Effector memory CD4-positive, alpha-beta T cell (primary cell): Measurements from ENCODE around the gene KRTAP10-7.

Source experiments
- DNase-seq, 3 donors: peaks; one replicate each; pipeline ENCODE4 v3.0.0-alpha.2; 2020
- H3K27ac ChIP-seq: 2 replicates; pipeline ENCODE4 v1.7.0; 2013; ENCODE audit warnings: mild to moderate bottlenecking, low read length, moderate library complexity; ENCODE audit not compliant: insufficient read depth, poor library complexity, severe bottlenecking
- H3K27me3 ChIP-seq: replicated peaks from 2 replicates; pipeline ENCODE4 v1.7.0; 2013; ENCODE audit warnings: mild to moderate bottlenecking, low read length; ENCODE audit not compliant: insufficient read depth, control insufficient read depth, poor library complexity, severe bottlenecking
- H3K36me3 ChIP-seq: 2 replicates; pipeline ENCODE4 v1.7.0; 2013; ENCODE audit warnings: mild to moderate bottlenecking, low read length, moderate library complexity; ENCODE audit not compliant: control insufficient read depth, insufficient read depth
- H3K4me1 ChIP-seq: 2 replicates; pipeline ENCODE4 v1.7.0; 2013; ENCODE audit warnings: low read length, mild to moderate bottlenecking; ENCODE audit not compliant: control insufficient read depth, insufficient read depth, poor library complexity, severe bottlenecking
- H3K4me3 ChIP-seq: 2 replicates; pipeline ENCODE4 v1.7.0; 2013; ENCODE audit warnings: low read length, low read depth, mild to moderate bottlenecking; ENCODE audit not compliant: insufficient read depth, poor library complexity, severe bottlenecking
- H3K9me3 ChIP-seq: 2 replicates; pipeline ENCODE4 v1.7.0; 2013; ENCODE audit warnings: mild to moderate bottlenecking, low read length, moderate library complexity; ENCODE audit not compliant: control insufficient read depth

The KRTAP10-7 gene

GRCh38 chr21:44558695-44559094 is 41.7 kb upstream of the KRTAP10-7 start, which contains the start of gene KRTAP10-3:
TSS of gene KRTAP10-3 (minus strand) at chr21:44558795. CDS start at chr21:44558715, 80 bp downstream.
- Histone ChIP-seq H3K27me3 (no peaks in the 10 kb centered on the region), H3K27ac (no peak within 1 kb of the TSS), H3K4me1 (no peaks in the 10 kb centered on the region), H3K4me3 (no peak within 1 kb of the TSS), H3K9me3 (no peaks in the 10 kb centered on the region), H3K36me3 (no peaks in the 10 kb centered on the region)
- no peak for DNase-seq

GRCh38 chr21:44564099-44564498 is 36.3 kb upstream of the KRTAP10-7 start:
- no peak for DNase-seq
- no peak overlapping the region for H3K27ac ChIP-seq

GRCh38 chr21:44564886-44565598 is 35.4 kb upstream of the KRTAP10-7 start:
- Histone ChIP-seq H3K4me1 (no peaks in the 10 kb centered on the region), H3K36me3 (no peaks in the 10 kb centered on the region), H3K27ac (no peak overlapping the region), H3K9me3 (no peaks in the 10 kb centered on the region), H3K27me3 (no peaks in the 10 kb centered on the region), H3K4me3 (no peak overlapping the region)
- no peak for DNase-seq

More at GRCh38 chr21:44564099-44564498, 36.3 kb upstream of the KRTAP10-7 start:
- H3K4me3 ChIP-seq = no peak overlapping the region
- no peaks in the 10 kb centered on the region for H3K36me3 ChIP-seq
- H3K4me1 ChIP-seq = no peaks in the 10 kb centered on the region
- no peaks in the 10 kb centered on the region for H3K9me3 ChIP-seq
- H3K27me3 ChIP-seq = no peaks in the 10 kb centered on the region

- no peak for DNase-seq
- no peaks in the 10 kb centered on the region for H3K36me3 ChIP-seq
- H3K9me3 ChIP-seq = no peaks in the 10 kb centered on the region
- H3K27me3 ChIP-seq = no peaks in the 10 kb centered on the region
- no peaks in the 10 kb centered on the region for H3K4me1 ChIP-seq
- H3K27ac ChIP-seq = no peak overlapping the region
- no peak overlapping the region for H3K4me3 ChIP-seq
These were observed 34.0 kb upstream of the KRTAP10-7 start for GRCh38 chr21:44566403-44566802.

GRCh38 chr21:44567481-44568171 is 32.8 kb upstream of the KRTAP10-7 start:
- no peaks in the 10 kb centered on the region for H3K36me3 ChIP-seq
- H3K9me3 ChIP-seq = no peaks in the 10 kb centered on the region
- H3K4me3 ChIP-seq = no peak overlapping the region
- H3K27ac ChIP-seq = no peak overlapping the region
- no peak for DNase-seq
- no peaks in the 10 kb centered on the region for H3K27me3 ChIP-seq
- H3K4me1 ChIP-seq = no peaks in the 10 kb centered on the region

- no peaks in the 10 kb centered on the region for H3K4me1 ChIP-seq
- DNase-seq = no peak
- no peak overlapping the region for H3K4me3 ChIP-seq
- H3K36me3 ChIP-seq = no peaks in the 10 kb centered on the region
- no peaks in the 10 kb centered on the region for H3K9me3 ChIP-seq
- H3K27me3 ChIP-seq = no peaks in the 10 kb centered on the region
- H3K27ac ChIP-seq = no peak overlapping the region
These were observed 32.1 kb upstream of the KRTAP10-7 start for GRCh38 chr21:44568261-44568660.

GRCh38 chr21:44568667-44569556 is 31.5 kb upstream of the KRTAP10-7 start:
- H3K36me3 ChIP-seq = no peaks in the 10 kb centered on the region
- no peaks in the 10 kb centered on the region for H3K27me3 ChIP-seq
- H3K9me3 ChIP-seq = no peaks in the 10 kb centered on the region
- H3K4me3 ChIP-seq = no peak overlapping the region
- H3K27ac ChIP-seq = no peak overlapping the region
- no peak for DNase-seq
- H3K4me1 ChIP-seq = no peaks in the 10 kb centered on the region

GRCh38 chr21:44569861-44570517 is 30.4 kb upstream of the KRTAP10-7 start:
- Histone ChIP-seq H3K9me3 (no peaks in the 10 kb centered on the region), H3K27me3 (no peaks in the 10 kb centered on the region), H3K4me1 (no peaks in the 10 kb centered on the region), H3K36me3 (no peaks in the 10 kb centered on the region), H3K27ac (no peak overlapping the region), H3K4me3 (no peak overlapping the region)
- DNase-seq = no peak

- no peak for DNase-seq
- Histone ChIP-seq H3K36me3 (no peaks in the 10 kb centered on the region), H3K4me1 (no peaks in the 10 kb centered on the region), H3K9me3 (no peaks in the 10 kb centered on the region), H3K4me3 (no peak overlapping the region), H3K27ac (no peak overlapping the region), H3K27me3 (no peaks in the 10 kb centered on the region)
These were observed 29.1 kb upstream of the KRTAP10-7 start for GRCh38 chr21:44571296-44571695.
